ENCODE results near the gene FAAH.
"Not testable (repeated sequence)": the region's sequence is repeated elsewhere in the genome, so short reads cannot be mapped to it uniquely, and the experiment has no call there.

DNA sequence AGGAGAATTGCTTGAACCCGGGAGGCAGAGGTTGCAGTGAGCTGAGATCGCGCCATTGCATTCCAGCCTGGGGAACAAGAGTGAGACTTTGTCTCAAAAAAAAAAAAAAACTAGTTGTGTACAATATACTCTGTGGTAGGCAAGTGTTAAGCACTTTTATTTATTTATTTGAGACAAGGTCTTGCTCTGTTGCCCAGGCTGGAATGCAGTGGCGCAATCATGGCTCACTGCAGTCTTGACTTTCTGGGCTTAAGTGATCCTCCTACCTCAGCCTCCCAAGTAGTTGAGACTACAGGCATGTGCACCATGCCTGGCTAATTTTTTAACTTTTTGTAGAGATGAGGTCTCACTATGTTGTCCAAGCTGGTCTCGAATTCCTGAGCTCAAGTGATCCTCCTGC, 38.2 kb upstream of the FAAH start:
- not testable (repeated sequence) for TF ChIP-seq POLR2AphosphoS5 (IDR thresholded peaks at IDR 0.05; ENCODE audit: borderline replicate concordance, low read depth, low read length); FOXP2 (optimal IDR thresholded peaks at IDR 0.05; ENCODE audit: control extremely low read depth, extremely low read length, insufficient read depth)

All from SK-N-MC (cell line).